Gastrocnemius medialis (tissue), 4 donors: ENCODE results near the gene MAG.

ENCODE experiments used
- POLR2A ChIP-seq, 2 donors: fragments of 450-650 bp; IDR thresholded peaks; one replicate each; pipeline ENCODE4 v1.6.1; 2017; ENCODE audit warnings: antibody characterized with exemption in 2 of 2, mild to moderate bottlenecking in 2 of 2, moderate library complexity in 2 of 2
- TF ChIP-seq, protein P1 (sequence below), 5 experiments: fragments of 450-650 bp in 3 of 5; fragments of 200-600 bp in 2 of 5; sonication (generic) in 2 of 5; IDR thresholded peaks in 4 of 5; conservative IDR thresholded peaks in 1 of 5; 1 replicate in 4 of 5; 2 replicates in 1 of 5; pipeline ENCODE4 v1.5.1; 2016 to 2019; ENCODE audit warnings: antibody characterized with exemption in 5 of 5, mild to moderate bottlenecking in 3 of 5, moderate library complexity in 3 of 5

- TF ChIP-seq, protein P1, sequence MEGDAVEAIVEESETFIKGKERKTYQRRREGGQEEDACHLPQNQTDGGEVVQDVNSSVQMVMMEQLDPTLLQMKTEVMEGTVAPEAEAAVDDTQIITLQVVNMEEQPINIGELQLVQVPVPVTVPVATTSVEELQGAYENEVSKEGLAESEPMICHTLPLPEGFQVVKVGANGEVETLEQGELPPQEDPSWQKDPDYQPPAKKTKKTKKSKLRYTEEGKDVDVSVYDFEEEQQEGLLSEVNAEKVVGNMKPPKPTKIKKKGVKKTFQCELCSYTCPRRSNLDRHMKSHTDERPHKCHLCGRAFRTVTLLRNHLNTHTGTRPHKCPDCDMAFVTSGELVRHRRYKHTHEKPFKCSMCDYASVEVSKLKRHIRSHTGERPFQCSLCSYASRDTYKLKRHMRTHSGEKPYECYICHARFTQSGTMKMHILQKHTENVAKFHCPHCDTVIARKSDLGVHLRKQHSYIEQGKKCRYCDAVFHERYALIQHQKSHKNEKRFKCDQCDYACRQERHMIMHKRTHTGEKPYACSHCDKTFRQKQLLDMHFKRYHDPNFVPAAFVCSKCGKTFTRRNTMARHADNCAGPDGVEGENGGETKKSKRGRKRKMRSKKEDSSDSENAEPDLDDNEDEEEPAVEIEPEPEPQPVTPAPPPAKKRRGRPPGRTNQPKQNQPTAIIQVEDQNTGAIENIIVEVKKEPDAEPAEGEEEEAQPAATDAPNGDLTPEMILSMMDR (IDR thresholded peaks at IDR 0.05 in 4 of 5, conservative IDR thresholded peaks at IDR 0.05 in 1 of 5), result no peak
- TF ChIP-seq POLR2A (IDR thresholded peaks at IDR 0.05), result no peak
Observed at GRCh38 chr19:35357867-35358573, 66.1 kb downstream of the MAG start, which contains the start of gene FFAR3.
